ENCODE measurements around the gene SULT1A2.
"Not testable (repeated sequence)": the region's sequence is repeated elsewhere in the genome, so short reads cannot be mapped to it uniquely, and the experiment has no call there.

The SULT1A2 gene

GRCh38 chr16:28591355-28591754 lies 5.5 kb downstream of the SULT1A2 start:
- no peak for DNase-seq (ENCODE audit: low read depth in 2 of 2)

- DNase-seq (ENCODE audit: low read depth in 2 of 2) = no peak
Observed at GRCh38 chr16:28590384-28591340, 6.2 kb downstream of the SULT1A2 start.

- DNase-seq (ENCODE audit: low read depth in 2 of 2) = no peak
Observed at GRCh38 chr16:28589930-28590329, 6.9 kb downstream of the SULT1A2 start.

DNA sequence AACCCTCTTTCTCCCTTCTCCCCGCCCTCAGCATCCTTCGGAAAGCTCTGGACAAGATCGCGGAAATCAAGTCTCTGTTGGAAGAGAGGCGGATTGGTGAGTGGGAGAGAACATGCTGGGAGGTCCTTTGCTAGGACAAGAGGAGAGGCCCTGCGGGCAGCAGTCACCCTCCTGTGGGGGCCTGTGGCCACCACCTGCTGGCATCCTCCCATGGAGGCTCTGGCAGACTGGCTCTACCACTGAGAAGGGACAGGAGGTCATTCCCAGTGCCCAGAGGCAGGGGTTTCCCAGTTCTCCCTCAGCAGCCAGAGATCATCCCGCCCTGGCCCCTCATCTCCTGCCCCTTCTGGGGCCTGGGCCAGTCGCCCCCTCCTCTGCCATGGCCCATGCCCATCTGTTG lies 7.8 kb downstream of the SULT1A2 start:
- no peak for DNase-seq (ENCODE audit: low read depth in 2 of 2)

DNA sequence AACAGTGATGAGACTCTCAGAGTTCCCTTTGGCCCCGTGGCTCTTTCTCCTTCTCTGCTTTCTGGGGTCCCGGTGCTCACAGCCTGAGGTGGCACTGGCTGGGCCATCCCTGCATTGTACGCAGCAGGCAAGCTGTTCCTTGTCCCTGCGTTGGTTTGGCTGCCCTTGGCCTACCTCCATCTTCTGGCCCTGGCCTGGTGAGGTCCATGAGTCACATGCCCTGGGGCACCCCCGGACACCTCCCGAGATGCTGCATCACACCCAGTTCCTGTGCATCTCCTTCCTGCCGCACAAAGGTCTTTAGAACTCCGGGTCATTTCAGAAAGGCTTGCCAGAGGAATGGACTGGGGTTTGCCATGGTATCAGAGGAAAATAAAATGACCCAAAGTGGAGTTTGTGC lies 9.5 kb downstream of the SULT1A2 start:
- no peak for DNase-seq (ENCODE audit: low read depth in 2 of 2)

DNA sequence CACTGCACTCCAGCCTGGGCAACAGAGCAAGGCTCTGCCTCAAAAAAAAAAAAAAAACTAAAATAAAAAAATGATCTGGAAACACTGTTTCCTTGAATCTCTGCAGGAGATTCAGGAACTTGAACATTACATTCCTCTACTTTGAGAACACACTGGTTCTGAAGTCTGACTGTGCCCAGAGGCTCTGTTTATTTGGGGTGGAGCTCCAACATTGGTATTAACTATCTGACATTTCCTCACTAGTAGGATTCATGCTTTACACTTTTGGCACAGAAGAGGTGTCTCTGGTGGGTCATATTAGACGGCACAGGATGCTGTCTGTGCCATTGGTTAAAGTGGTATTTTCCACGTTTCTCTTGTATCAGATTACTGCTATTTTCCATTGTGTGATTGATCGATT lies 10.4 kb downstream of the SULT1A2 start:
- DNase-seq (ENCODE audit: low read depth in 2 of 2) = no peak

DNA sequence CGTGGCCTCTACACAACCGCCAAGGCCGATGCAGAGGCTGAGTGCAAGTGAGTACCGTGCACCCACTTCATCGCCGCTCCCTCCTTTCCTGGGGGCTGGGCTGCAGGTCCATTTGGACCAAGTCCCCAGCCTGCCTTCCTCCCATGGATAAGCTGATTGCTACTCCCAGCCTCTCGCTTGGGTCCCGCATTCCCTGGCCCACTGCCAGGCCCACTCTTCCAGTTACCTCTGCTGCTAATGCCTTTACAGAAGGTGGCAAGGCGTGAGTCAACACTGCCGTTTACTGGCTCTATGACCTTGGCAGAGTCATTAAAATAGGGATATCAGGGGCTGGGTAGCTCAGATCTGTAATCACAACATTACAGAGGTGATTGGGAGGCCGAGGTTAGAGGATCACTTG lies 11.2 kb downstream of the SULT1A2 start:
- no peak for DNase-seq (ENCODE audit: low read depth in 2 of 2)

DNA sequence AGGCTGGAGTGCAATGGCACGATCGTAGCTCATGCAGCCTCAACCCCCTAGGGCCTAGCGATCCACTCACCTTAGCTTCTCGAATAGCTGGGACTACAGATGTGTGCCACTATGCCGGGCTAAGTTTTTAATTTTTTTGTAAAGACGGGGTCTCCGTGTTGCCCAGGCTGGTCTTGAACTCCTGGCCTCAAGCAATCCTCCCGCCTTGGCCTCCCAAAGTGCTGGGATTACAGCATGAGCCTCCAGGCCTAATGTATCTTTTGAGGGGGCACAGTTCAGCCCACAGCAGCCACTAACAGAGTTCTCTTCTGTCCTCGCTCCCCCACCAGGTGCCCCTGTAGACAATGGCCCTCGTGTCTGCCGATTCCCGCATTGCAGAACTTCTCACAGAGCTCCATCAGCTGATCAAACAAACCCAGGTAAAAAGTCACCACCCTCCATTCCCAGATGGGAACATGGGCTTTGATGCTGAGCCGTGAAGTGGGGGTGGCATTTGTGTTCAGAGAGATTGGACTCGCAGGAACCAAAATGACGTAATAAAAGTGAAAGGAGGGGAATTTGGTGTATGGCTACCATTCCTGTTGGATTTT lies 16.0 kb downstream of the SULT1A2 start:
- no peak for DNase-seq (ENCODE audit: low read depth in 2 of 2)

GRCh38 chr16:28575446-28576109 lies 21.3 kb downstream of the SULT1A2 start:
- no peak for DNase-seq (ENCODE audit: low read depth in 2 of 2)

GRCh38 chr16:28574925-28575324 lies 21.9 kb downstream of the SULT1A2 start:
- DNase-seq (ENCODE audit: low read depth in 2 of 2) = no peak

GRCh38 chr16:28573738-28574718 lies 22.8 kb downstream of the SULT1A2 start:
- no peak for DNase-seq (ENCODE audit: low read depth in 2 of 2)

DNA sequence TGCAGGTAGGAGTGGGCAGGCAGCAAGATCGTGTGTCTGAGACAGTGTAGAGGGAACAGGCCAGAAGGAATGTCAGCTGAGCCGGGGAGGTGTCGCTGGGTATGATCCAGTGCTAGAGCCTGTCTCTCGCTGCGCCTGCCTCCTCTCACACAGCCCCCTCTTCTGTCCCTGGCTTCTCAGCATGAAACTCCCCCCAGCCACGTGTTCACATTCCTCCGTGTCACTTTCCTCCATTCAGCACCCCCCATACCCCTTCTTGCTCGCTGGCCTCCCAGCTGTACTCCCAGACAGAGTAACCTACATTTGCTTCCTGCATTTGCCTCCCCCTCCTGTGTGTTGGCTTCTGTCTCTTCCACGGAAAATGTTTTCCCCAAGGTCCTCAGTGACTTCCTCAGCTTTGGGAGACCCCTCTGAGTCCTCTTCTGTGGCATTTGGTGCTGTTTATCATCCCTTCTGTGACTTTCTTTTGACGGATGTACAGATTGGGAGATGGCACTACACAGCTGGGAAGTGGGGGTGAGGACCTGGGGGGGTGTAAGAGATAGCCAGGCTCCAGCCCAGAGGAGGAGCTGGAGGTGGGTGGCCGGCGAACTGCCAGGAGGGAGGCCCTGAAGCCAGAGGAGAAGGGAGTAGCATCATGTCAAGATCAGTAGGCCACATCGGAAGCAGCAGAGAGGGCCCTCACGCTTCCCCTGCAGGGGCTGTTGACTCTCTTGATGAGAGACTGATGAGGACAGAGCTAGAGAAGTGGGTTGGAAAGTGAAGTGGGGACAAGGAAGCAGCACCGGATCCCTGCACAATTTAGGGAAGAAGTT lies 23.9 kb downstream of the SULT1A2 start:
- DNase-seq (ENCODE audit: low read depth in 2 of 2) = no peak

- no peak for DNase-seq (ENCODE audit: low read depth in 2 of 2)
Observed at GRCh38 chr16:28569968-28570752, 26.7 kb downstream of the SULT1A2 start.

DNA sequence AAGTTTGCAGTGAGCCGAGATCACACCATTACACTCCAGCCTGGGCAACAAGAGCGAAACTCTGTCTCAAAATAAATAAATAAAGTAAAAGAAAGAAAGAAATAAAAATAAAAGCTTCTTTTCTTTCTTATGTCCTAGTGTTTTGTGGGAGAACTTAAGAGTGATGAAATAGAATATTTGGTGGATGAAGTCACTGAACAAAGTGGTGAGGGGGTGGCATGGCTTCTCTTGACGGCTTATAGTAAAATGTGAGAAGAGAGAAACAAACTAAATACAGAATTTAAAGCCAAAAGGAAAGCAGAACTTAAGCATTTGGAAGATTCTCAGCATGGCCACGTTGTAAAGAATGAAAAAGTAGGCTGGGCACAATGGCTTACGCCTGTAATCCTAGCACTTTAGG lies 27.8 kb downstream of the SULT1A2 start:
- no peak for DNase-seq (ENCODE audit: low read depth in 2 of 2)

GRCh38 chr16:28567292-28567691 lies 29.6 kb downstream of the SULT1A2 start:
- no peak for DNase-seq (ENCODE audit: low read depth in 2 of 2)

DNA sequence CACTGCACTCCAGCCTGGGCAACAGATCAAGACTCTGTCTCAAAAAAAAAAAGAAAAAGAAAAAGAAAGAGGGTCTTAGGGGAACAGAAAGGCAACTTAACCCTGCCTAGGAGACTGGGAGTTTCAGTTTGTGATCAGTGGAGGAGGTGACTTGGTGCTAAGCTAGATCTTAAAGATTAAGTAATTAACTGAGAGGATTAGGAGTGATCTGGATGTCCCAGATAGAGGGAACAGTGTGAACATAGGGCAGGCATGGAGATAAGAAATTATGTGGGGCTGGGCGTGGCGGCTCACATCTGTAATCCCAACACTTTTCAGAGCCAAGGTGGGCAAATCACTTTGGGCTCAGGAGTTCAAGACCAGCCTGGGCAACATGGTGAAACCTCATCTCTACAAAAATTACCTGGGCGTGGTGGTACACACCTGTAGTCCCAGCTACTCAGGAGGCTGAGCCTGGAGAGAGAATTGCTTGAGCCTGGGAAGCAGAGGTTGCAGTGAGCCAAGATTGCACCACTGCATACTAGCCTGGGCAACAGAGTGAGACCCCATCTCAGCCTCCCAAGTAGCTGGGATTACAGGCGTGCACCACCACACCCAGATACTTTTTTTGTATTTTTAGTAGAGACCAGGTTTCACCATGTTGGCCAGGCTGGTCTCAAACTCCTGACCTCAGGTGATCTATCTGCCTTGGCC lies 30.5 kb downstream of the SULT1A2 start:
- DNase-seq (ENCODE audit: low read depth in 2 of 2) = not testable (repeated sequence)

DNA sequence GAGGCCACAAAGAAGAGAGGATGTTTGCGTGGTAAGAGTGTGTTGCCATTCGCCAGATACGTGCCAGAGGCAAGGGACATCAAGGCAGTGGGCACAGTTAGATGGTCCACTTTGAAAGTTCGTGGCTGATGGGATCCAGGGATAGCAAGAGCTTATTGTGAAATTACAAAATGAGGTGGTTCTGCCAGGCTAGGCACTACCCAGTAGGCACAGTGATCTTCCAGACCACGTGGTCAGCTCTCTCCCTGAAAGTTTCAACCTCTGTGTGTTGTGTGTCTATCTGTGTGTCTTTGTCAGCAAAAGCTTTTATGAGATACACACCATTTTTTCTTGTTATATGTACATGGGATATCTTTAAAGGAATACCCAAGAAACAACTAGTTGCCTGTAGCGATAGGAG lies 33.6 kb downstream of the SULT1A2 start:
- DNase-seq (ENCODE audit: low read depth in 2 of 2) = no peak

DNA sequence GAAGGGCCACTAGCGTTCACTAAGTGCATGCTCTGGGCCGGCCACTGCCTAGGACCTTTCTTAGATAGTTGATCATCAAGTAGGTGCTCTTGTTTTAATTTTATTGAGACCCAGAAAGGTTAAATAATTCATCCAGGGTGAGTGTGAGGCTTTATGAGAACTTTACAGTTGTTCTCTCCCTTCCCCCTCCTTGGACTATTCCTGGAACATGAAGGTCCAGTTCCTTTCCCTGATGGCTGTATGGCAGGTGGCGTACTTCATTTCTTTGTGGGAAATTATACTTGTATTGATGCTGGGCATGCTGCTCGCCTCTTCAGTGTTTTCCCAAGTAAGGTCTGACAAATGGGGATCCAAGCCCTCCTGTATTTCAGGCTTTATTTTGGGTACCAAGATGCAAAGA lies 34.7 kb downstream of the SULT1A2 start:
- no peak for DNase-seq (ENCODE audit: low read depth in 2 of 2)

DNA sequence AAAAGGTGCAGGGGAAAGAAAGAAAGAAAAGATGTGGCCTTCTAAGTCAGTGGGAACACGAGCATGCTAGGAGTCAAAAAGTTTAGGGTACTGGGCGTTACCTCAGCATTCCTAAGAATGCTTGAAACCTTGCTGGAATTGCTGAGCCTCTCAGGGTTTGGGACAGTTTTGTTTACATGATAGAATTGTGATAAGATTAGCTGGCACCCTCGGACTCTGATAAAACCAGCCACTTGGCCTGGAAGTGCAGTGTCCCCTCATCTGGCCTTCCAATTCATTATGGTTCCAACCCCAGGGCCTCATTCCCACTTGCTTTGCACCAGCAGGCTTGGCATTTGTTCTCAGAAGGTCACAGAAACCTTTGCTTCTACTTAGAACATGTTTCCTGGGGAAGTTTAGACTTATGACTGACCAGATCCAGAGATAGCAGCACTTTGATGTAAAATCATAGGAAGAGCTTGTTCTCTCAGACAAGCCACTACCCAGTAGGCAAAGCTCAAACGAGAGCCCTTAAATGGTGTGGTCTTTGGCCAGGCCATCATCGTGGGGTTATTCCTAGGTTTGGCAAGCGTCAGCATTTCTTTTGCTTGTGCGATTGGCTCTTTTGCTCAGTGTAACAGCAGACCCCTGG lies 35.2 kb downstream of the SULT1A2 start:
- no peak for DNase-seq (ENCODE audit: low read depth in 2 of 2)
